Eye (tissue), 1 donor: Measurements from ENCODE around the gene TMEM234.

Source experiments
- DNase-seq: peaks from one replicate; pipeline ENCODE4 v3.0.0-alpha.2; 2015

Gene TMEM234

DNA sequence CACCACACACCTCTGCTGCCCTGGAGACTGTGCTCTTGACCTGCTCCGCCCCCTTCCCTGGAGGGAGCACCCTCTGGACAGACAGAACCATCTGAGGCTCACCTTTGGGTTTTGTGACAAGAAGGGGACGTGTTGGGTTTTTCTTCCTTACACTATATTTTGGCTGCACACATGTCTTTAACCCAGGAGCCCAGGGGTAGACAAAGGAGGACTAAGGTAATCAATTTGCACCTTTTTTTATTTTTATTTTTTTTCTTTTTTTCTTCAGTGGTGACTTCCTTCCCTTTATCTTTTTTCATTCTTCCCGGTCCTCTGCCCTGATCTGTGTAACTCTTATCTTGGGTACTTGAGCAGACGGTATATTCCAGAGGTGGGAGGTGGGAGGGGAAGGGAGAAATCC lies 51.2 kb downstream of the TMEM234 start:
- no peak for DNase-seq
